LNCAP (cell line): ENCODE results near the gene COPA.

Experiments used
- TF ChIP-seq, protein P1 (sequence below): fragments of 450-650 bp; IDR thresholded peaks from 2 replicates; pipeline ENCODE4 v1.5.1; 2017; ENCODE audit warnings: mild to moderate bottlenecking

Gene COPA

DNA sequence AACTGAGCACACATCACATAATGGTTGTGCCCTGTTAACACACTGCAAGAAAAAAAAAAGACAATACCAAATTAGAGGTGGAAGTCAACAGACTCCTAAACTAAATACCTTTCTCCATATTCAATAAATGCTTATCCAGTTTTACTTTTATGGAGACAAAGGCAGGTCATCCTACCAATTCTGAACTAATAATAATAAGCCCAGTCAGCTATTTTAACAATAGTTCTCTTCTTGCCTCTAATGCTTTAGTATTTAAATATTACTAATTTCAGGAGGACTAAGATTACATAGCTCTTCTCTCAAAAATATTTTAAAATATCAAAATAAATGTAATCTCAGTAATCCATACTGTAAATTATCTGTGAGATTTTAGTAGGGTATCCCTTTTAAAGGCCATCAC, 10.5 kb downstream of the COPA start:
- TF ChIP-seq, protein P1, sequence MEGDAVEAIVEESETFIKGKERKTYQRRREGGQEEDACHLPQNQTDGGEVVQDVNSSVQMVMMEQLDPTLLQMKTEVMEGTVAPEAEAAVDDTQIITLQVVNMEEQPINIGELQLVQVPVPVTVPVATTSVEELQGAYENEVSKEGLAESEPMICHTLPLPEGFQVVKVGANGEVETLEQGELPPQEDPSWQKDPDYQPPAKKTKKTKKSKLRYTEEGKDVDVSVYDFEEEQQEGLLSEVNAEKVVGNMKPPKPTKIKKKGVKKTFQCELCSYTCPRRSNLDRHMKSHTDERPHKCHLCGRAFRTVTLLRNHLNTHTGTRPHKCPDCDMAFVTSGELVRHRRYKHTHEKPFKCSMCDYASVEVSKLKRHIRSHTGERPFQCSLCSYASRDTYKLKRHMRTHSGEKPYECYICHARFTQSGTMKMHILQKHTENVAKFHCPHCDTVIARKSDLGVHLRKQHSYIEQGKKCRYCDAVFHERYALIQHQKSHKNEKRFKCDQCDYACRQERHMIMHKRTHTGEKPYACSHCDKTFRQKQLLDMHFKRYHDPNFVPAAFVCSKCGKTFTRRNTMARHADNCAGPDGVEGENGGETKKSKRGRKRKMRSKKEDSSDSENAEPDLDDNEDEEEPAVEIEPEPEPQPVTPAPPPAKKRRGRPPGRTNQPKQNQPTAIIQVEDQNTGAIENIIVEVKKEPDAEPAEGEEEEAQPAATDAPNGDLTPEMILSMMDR = no peak

- TF ChIP-seq, protein P1 = no peak
Observed at GRCh38 chr1:160330119-160330518, 12.9 kb downstream of the COPA start.

GRCh38 chr1:160328184-160328583, 14.9 kb downstream of the COPA start:
- TF ChIP-seq, protein P1 = no peak

GRCh38 chr1:160326418-160326817, 16.6 kb downstream of the COPA start:
- TF ChIP-seq, protein P1 = no peak

DNA sequence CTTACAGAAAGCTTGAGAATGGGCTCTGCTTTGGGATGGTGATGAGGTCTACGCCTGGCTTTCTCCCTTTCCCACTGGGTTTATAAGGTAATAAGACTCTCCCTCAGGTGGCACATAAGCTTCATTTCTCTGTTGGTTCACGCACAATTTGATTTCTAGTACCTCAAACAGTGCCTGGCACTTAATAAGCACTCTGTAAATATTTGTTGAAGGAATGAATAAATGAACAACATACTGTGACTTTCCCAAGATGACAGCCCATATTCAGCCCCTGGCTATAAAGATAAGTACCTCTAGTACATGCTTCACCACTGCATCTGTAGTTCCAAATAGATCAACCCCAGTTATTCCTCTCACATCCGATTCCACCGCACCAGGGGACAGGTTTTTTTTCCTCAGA, 17.8 kb downstream of the COPA start:
- TF ChIP-seq, protein P1 = no peak

DNA sequence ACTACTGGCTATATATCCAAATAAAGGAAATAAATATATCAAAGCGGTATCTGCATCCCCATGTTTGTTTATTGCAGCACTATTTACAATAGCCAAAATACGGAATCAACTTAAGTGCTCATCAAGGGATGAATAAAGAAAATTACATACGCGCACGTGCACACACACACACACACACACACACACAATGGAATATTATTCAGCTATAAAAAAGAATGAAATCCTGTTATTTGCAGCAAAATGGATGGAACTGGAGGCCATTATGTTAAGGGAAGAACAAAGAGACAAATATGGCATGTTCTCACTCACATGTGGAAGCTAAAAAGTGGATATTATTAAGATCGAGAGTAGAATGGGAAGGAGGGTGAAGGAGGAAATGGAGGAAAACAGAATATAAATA, 20.2 kb downstream of the COPA start:
- TF ChIP-seq, protein P1 = no peak

DNA sequence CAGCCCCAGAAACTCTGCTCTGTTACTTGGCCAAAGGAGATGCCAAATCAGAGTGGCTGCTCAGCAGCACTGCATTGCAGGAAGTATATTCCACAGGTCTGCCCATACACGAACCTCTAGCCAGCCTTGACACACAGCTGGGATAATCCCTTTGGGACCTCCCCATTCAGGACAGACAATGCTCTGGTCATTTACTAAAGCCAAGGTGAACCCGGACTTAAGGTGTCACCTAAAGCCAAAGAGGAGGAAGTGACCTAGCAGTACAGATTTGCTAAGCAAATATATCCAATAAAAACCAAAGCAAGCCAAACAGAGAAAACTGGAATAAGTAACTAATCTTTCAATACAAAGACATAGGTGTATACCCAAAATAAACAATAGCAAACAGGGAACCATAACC, 27.7 kb downstream of the COPA start:
- TF ChIP-seq, protein P1 = no peak

- TF ChIP-seq, protein P1 = no peak
Observed at GRCh38 chr1:160309571-160309970, 33.5 kb downstream of the COPA start.
